Kidney (tissue), 14 donors: ENCODE results near the gene SERF2. TPM values are rescaled to one million over a fixed set of nuclear protein-coding genes. Genes with fewer than 3 reads are reported as not detected.

Experiments
- DNase-seq, 5 donors: peaks; one replicate each; pipeline ENCODE4 v3.0.0-alpha.2; 2013 to 2020
- FAIRE-seq: peaks from 2 replicates; lab custom pipeline; 2012; peaks lifted over from hg19 to GRCh38; lab: Jason Lieb, UNC
- H3K27ac ChIP-seq, 2 donors: one replicate each; pipeline ENCODE4 v1.7.0; 2013; ENCODE audit warnings: low read depth in 2 of 2, low read length in 2 of 2, inconsistent platforms in 1 of 2
- H3K27me3 ChIP-seq: one replicate; pipeline ENCODE4 v1.7.1; 2013; ENCODE audit warnings: low read length, inconsistent platforms; ENCODE audit not compliant: control insufficient read depth, insufficient read depth
- H3K36me3 ChIP-seq, 3 donors: one replicate each; pipeline versions ENCODE4 v1.7.0 to v1.7.1; 2013; ENCODE audit warnings: low read length in 3 of 3, control low read depth in 1 of 3, inconsistent platforms in 1 of 3; ENCODE audit not compliant: insufficient read depth in 3 of 3, control insufficient read depth in 2 of 3
- H3K4me1 ChIP-seq, 3 donors: one replicate each; pipeline versions ENCODE4 v1.7.0 to v1.7.1; 2013; ENCODE audit warnings: low read length in 3 of 3, inconsistent platforms in 1 of 3, low read depth in 1 of 3; ENCODE audit not compliant: control insufficient read depth in 2 of 3, insufficient read depth in 2 of 3
- H3K4me3 ChIP-seq, 3 donors: one replicate each; pipeline versions ENCODE4 v1.7.0 to v1.8.1; 2013; ENCODE audit warnings: low read length in 3 of 3, control low read depth in 1 of 3, inconsistent platforms in 1 of 3
- H3K9ac ChIP-seq, 3 donors: one replicate each; pipeline versions ENCODE4 v1.7.0 to v1.7.1; 2013; ENCODE audit warnings: low read length in 3 of 3, control low read depth in 1 of 3, inconsistent platforms in 1 of 3
- H3K9me3 ChIP-seq, 3 donors: one replicate each; pipeline versions ENCODE4 v1.7.0 to v1.7.1; 2013; ENCODE audit warnings: low read length in 3 of 3, control low read depth in 1 of 3, inconsistent platforms in 1 of 3; ENCODE audit not compliant: control insufficient read depth in 2 of 3, insufficient read depth in 1 of 3
- intact Hi-C: fragments of 100-400 bp; cut with DNase I; formaldehyde crosslinking; loops from one replicate; pipeline ENCODE4 v1.11.1; 2022
- polyA plus RNA-seq: library from polyadenylated mRNA; stranded (reverse); fragments of 350-450 nt; fragmentation: Illumina TruSeq; extraction: RNeasy Lipid Tissue Mini Kit (QIAGEN cat#74804); gene quantifications from one replicate; pipeline ENCODE4 v1.2.3, GENCODE V29; 2014; ENCODE audit warnings: low read depth, low replicate concordance; ENCODE audit not compliant: insufficient read depth
- total RNA-seq: library from RNA; stranded (reverse); fragmentation: NEBNext Ultra II Directional; extraction: Animal tissue kit (Norgen Biotek cat#: 25700); gene quantifications from one replicate; pipeline ENCODE4 v1.2.1, GENCODE V29; 2021
- TF ChIP-seq, protein P1 (sequence below): IDR thresholded peaks from 3 replicates; pipeline ENCODE4 v1.5.1; 2012; ENCODE audit warnings: mild to moderate bottlenecking, moderate library complexity, borderline replicate concordance; ENCODE audit not compliant: insufficient read depth; ENCODE audit errors: extremely low read depth
- donor health status: control.
- donor health status: control.
- donor health status: control.
- donor health status: control.
- donor health status: control.
- donor health status: DM: yes; HTN: yes; CAD: no.
- donor health status: Normal renal cell carcinoma (clear cell type).

The SERF2 gene
- total and polyA plus RNA-seq, 2 donors from 2014 or later, result 788 to 2,452 TPM

DNA sequence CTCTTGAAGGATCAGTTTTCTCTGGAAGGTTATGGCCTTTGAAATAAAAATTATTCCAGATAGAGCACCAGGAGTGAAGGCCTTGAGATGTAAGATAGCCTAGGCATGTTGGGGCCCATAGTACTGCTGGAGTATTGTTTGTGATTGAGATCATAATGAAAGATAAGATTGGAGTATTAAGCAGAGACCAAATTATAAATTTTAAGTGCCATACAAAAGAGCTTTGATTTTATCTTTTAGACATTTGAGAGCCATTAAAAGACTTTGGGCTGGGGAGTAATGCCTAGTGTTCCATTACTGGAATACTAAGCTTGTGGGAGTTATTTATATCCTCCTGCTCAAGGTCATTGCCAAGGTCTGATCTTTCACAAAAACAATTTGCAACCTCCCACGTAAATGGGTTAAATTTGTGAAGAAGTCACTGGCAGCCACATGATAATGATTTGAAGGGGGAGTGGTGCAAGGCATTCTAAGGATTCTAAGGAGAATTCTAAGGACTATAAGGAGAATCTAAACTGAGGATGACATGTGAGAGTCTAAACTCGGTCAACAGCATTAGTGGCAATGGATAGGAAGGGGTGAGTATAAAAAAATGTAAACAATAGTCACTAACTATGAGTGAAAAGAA is 28.2 kb upstream of the SERF2 start:
- Histone ChIP-seq H3K9ac (no peak overlapping the region), H3K36me3 (peaks cover 0 to 38% (median 31%) of the 10 kb centered on the region in 3 donors), H3K27ac (no peak overlapping the region), H3K27me3 (no peaks in the 10 kb centered on the region), H3K4me3 (no peak overlapping the region), H3K4me1 (no peaks in the 10 kb centered on the region), H3K9me3 (no peaks in the 10 kb centered on the region)
- no peak for DNase-seq
- TF ChIP-seq, protein P1, sequence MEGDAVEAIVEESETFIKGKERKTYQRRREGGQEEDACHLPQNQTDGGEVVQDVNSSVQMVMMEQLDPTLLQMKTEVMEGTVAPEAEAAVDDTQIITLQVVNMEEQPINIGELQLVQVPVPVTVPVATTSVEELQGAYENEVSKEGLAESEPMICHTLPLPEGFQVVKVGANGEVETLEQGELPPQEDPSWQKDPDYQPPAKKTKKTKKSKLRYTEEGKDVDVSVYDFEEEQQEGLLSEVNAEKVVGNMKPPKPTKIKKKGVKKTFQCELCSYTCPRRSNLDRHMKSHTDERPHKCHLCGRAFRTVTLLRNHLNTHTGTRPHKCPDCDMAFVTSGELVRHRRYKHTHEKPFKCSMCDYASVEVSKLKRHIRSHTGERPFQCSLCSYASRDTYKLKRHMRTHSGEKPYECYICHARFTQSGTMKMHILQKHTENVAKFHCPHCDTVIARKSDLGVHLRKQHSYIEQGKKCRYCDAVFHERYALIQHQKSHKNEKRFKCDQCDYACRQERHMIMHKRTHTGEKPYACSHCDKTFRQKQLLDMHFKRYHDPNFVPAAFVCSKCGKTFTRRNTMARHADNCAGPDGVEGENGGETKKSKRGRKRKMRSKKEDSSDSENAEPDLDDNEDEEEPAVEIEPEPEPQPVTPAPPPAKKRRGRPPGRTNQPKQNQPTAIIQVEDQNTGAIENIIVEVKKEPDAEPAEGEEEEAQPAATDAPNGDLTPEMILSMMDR, result no peak
- no peak for FAIRE-seq
- intact Hi-C loops, result no loop called here

DNA sequence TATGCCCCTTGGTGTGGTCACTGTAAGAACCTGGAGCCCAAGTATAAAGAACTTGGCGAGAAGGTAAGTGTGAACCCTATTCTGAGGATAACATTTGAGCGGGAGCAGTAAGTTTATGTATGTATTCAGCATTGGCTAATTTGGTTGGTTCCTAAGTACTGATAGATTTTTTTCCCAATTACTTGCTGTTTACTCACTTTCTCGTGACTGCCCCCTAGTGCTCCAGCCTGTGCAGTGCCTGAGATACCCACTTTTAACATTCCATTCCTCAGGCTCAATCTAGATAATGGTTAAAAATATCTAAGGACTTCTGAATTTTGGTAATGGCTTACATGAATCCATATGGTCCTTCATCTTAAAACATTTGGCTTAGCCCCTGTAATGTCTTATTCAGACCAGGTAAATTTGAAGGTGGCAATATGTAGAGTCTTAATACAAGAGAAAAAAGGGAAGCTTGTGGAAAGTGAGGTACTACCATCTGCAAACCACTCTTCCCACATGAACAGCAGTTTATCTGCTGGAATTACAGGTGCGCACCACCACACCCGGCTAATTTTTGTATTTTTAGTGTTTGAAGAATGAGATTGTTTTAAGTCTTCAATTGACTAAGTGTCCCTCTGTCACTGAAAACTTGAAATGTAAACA is 22.4 kb upstream of the SERF2 start:
- Histone ChIP-seq H3K4me1 (no peaks in the 10 kb centered on the region), H3K4me3 (no peak overlapping the region), H3K9ac (no peak overlapping the region), H3K27me3 (no peaks in the 10 kb centered on the region), H3K27ac (no peak overlapping the region), H3K36me3 (peaks cover 9 to 60% (median 38%) of the 10 kb centered on the region in 3 donors), H3K9me3 (no peaks in the 10 kb centered on the region)
- peak in 4 of 5 donors; percentile 36 to 66 (median 43) for DNase-seq
- intact Hi-C loops, result no loop called here
- TF ChIP-seq, protein P1, result peak; percentile 67
- no peak for FAIRE-seq

- DNase-seq, result no peak
Measured at GRCh38 chr15:43771816-43772215, 20.3 kb upstream of the SERF2 start.

More at GRCh38 chr15:43771816-43772215, 20.3 kb upstream of the SERF2 start:
- no peak overlapping the region for H3K27ac ChIP-seq
- intact Hi-C loops, result no loop called here
- H3K36me3 ChIP-seq, result peaks cover 9 to 43% (median 32%) of the 10 kb centered on the region in 3 donors
- H3K4me1 ChIP-seq, result peaks cover 0 to 5% (median 0%) of the 10 kb centered on the region in 3 donors
- FAIRE-seq, result no peak
- no peaks in the 10 kb centered on the region for H3K27me3 ChIP-seq
- H3K9ac ChIP-seq, result no peak overlapping the region
- TF ChIP-seq, protein P1, result no peak
- no peaks in the 10 kb centered on the region for H3K9me3 ChIP-seq
- H3K4me3 ChIP-seq, result no peak overlapping the region
